ENCODE results near the gene VAV1. TPM values are rescaled to one million over a fixed set of nuclear protein-coding genes. Genes with fewer than 3 reads are reported as not detected.

VAV1 gene
- total and polyA plus RNA-seq, 2 of the 8 experiments (the other 6 are each of a cell fraction or from before 2014, with no cell fraction given), result 0.21 to 0.22 TPM

DNA sequence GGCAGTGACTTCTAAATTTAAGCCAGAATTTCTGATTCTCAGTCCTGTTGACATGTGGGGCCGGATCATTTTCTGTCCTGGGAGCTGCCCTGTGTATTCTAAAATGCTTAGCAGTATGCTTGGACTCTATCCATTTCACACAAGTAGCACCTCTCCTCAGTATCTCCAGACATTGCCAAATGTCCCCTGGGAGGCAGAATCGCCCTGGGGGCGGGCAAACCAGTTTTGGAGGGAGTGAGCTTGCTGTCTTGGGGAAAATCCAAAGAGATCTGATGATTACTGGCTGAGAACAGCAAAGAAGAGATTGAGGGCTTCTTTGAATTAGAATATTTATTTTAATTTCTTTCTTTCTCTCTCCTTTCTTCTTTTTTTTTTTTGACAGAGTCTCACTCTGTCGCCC lies 16.4 kb downstream of the VAV1 start:
- 81% methylated on average over 3 of the region's 4 CpGs; no CpG with 5 or more reads in 1 of the 2 experiments for WGBS, 2 experiments (ENCODE audit: extremely low coverage in 1 of 2, insufficient coverage in 1 of 2, insufficient read length in 1 of 2, insufficient replicate concordance in 2 of 2, low coverage in 1 of 2, low lambda C conversion rate in 2 of 2, missing lambda C conversion rate in 1 of 2)
- Histone ChIP-seq H3K23me2 (ENCODE audit: low read depth, low read length) (no peaks in the 10 kb centered on the region), H2BK15ac (ENCODE audit: low read length) (no peak overlapping the region), H3K4me3 (ENCODE audit: extremely low read depth in 1 of 4, insufficient read depth in 2 of 4, low read depth in 3 of 4, low read length in 4 of 4) (no peak overlapping the region), H4K5ac (ENCODE audit: insufficient read length, low read depth, low read length) (no peak overlapping the region), H4K91ac (replicated peaks; ENCODE audit: insufficient read length, low read length) (no peak overlapping the region), H2AFZ (ENCODE audit: low read length) (no peak overlapping the region), H2BK12ac (ENCODE audit: low read depth, low read length) (no peak overlapping the region), H3K4me2 (ENCODE audit: insufficient read depth in 1 of 2, low read depth in 2 of 2, low read length in 2 of 2) (no peak overlapping the region), H3K56ac (replicated peaks; ENCODE audit: insufficient read length, low read depth, low read length) (no peak overlapping the region), H3K9ac (replicated peaks in 1 of 4; ENCODE audit: extremely low read depth in 1 of 4, low read depth in 3 of 4, low read length in 3 of 4) (no peak overlapping the region), H2BK20ac (ENCODE audit: low read length) (no peak overlapping the region), H3K27ac (ENCODE audit: low read depth, low read length) (no peak overlapping the region), H2AK5ac (ENCODE audit: low read depth, low read length) (no peak overlapping the region), H2BK120ac (replicated peaks; ENCODE audit: low read depth, low read length) (no peak overlapping the region), H3K18ac (ENCODE audit: extremely low read depth, low read length) (no peak overlapping the region), H3K36me3 (ENCODE audit: control insufficient read depth in 2 of 4, insufficient read depth in 4 of 4, low read length in 3 of 4) (no peaks in the 10 kb centered on the region), H3K4ac (replicated peaks; ENCODE audit: insufficient read length, low read depth, low read length) (no peak overlapping the region), H3K4me1 (replicated peaks in 1 of 4; ENCODE audit: control insufficient read depth in 3 of 4, insufficient read depth in 4 of 4, low read length in 3 of 4) (no peaks in the 10 kb centered on the region), H4K20me1 (replicated peaks in 1 of 2; ENCODE audit: control insufficient read depth in 1 of 2, insufficient read depth in 2 of 2, low read length in 2 of 2) (no peaks in the 10 kb centered on the region), H3K79me1 (ENCODE audit: low read depth, low read length) (no peaks in the 10 kb centered on the region), H3K79me2 (ENCODE audit: control insufficient read depth in 1 of 2, insufficient read depth in 2 of 2, low read length in 2 of 2) (no peaks in the 10 kb centered on the region), H3K9me3 (ENCODE audit: insufficient read depth in 2 of 2, low read depth in 1 of 2, low read length in 1 of 2) (peaks cover 29 to 49% of the 10 kb centered on the region in 2 experiments), H4K8ac (ENCODE audit: extremely low read depth, insufficient read depth, low read length) (no peak overlapping the region), H2BK5ac (ENCODE audit: low read depth, low read length) (no peak overlapping the region), H3K14ac (ENCODE audit: insufficient read length) (no peak overlapping the region), H3K27me3 (replicated peaks in 1 of 4; ENCODE audit: control insufficient read depth in 3 of 4, extremely low read depth in 1 of 4, insufficient read depth in 3 of 4, low read length in 3 of 4) (no peaks in the 10 kb centered on the region), H3K23ac (ENCODE audit: insufficient read length) (no peak overlapping the region)
- FAIRE-seq, result no peak
- DNase-seq (ENCODE audit: low read depth in 1 of 2, low spot score in 2 of 2), result no peak
- POLR2A ChIA-PET (ENCODE audit: partially characterized antibody), result no interaction called here
- CTCF ChIA-PET (ENCODE audit: partially characterized antibody), result interaction anchor here (0.6 kb wide), 1 partner anchor 27 kb away, joined by 4 read pairs; no protein-coding TSS in a partner anchor
- TF ChIP-seq, protein P1, sequence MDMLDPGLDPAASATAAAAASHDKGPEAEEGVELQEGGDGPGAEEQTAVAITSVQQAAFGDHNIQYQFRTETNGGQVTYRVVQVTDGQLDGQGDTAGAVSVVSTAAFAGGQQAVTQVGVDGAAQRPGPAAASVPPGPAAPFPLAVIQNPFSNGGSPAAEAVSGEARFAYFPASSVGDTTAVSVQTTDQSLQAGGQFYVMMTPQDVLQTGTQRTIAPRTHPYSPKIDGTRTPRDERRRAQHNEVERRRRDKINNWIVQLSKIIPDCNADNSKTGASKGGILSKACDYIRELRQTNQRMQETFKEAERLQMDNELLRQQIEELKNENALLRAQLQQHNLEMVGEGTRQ (IDR thresholded peaks at IDR 0.05; ENCODE audit: low read length), result no peak
- TF ChIP-seq CREB1 (IDR thresholded peaks at IDR 0.05) (no peak), CHD2 (IDR thresholded peaks at IDR 0.05; ENCODE audit: low read length) (no peak), ASH2L (IDR thresholded peaks at IDR 0.05; ENCODE audit: low read length) (no peak)

All from H1 (cell line).